Right lobe of liver (tissue), 4 donors: ENCODE measurements around the gene ST6GALNAC4.

Source experiments
- POLR2A ChIP-seq: fragments of 450-650 bp; IDR thresholded peaks from one replicate; pipeline ENCODE4 v1.6.1; 2017; ENCODE audit warnings: antibody characterized with exemption, mild to moderate bottlenecking
- TF ChIP-seq, protein P1 (sequence below), 4 donors: fragments of 200-600 bp in 3 of 4; fragments of 450-650 bp in 1 of 4; IDR thresholded peaks; one replicate each; pipeline versions ENCODE4 v1.5.1 to v1.8.0; 2016 to 2022; ENCODE audit warnings: antibody characterized with exemption in 4 of 4, mild to moderate bottlenecking in 2 of 4
- donor health status: DM: no; HTN: no; CAD: no.
- donor health status: DM: no; HTN: no; CAD: no.
- donor health status: DM: no; HTN: yes; CAD: no.

DNA sequence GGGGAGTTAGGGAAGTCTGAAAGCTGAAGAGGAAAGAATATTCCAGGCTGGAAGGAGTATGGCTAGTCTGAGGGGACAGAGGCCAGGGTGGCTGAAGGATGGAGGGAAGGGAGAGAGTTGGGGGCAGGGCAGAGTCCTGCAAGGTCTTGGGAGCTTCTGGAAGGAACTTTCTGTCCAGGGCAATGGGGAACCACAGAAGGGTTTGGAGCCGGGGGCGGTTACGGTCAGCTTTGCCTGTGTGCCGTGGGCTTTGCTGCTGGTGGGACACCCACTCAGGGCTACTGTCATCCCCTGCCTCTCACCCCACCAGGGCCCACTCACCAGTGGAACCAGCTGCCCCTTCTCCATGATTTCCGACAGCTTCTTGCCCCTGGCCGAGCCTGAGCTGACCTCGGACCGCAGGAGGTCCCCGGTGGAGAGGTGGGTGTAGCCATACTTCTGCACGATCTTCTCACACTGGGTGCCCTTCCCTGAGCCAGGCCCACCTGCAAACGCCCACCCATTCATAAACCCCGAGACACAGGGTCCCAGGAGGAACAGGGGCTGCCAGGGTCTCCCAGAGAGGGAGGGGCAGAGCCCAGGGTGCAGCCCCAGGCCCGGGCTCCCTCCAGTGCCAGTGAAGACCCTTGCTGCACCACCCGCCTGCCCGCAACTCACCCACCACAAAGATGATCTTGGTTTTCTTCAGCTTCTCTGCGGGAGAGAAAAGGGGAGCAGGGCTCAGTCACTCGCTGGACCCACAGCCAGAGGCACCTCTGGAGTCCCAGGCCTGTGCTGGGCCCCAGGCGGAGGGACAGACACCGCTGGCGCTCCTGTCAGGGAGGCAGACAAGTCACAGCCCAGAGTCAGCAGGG is 44.2 kb downstream of the ST6GALNAC4 start:
- TF ChIP-seq, protein P1, sequence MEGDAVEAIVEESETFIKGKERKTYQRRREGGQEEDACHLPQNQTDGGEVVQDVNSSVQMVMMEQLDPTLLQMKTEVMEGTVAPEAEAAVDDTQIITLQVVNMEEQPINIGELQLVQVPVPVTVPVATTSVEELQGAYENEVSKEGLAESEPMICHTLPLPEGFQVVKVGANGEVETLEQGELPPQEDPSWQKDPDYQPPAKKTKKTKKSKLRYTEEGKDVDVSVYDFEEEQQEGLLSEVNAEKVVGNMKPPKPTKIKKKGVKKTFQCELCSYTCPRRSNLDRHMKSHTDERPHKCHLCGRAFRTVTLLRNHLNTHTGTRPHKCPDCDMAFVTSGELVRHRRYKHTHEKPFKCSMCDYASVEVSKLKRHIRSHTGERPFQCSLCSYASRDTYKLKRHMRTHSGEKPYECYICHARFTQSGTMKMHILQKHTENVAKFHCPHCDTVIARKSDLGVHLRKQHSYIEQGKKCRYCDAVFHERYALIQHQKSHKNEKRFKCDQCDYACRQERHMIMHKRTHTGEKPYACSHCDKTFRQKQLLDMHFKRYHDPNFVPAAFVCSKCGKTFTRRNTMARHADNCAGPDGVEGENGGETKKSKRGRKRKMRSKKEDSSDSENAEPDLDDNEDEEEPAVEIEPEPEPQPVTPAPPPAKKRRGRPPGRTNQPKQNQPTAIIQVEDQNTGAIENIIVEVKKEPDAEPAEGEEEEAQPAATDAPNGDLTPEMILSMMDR (IDR thresholded peaks at IDR 0.05), result no peak
- TF ChIP-seq POLR2A, result no peak
